Measurements from ENCODE around the gene TMEM247. TPM values are rescaled to one million over a fixed set of nuclear protein-coding genes. Genes with fewer than 3 reads are reported as not detected.

The TMEM247 gene
- total RNA-seq, 1 donor from 2014 or later, result not detected

DNA sequence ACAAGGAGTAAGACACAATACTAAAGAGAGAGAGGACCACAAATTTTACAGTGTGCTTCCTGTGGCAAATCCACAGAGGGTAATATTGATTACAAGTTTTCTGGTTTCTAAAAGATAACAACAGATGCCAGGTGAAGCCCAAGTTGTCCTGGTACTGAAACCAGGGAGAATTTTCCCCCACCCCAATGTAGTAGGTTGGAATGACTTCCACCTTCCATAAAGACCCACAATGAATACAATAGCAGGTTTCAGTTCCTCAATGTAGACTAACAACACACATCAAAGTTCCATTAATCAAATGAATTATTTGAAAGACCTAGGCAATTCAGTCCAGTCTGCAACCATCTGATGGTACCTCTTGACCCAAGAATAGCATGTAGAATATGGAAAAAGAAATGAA is 44.0 kb upstream of the TMEM247 start:
- peak overlapping the region; percentile 66 for H3K27ac Mint-ChIP-seq (ENCODE audit: unreplicated experiment)
- peaks cover 1% of the 10 kb centered on the region for H3K36me3 Mint-ChIP-seq (ENCODE audit: low read depth)
- DNase-seq (ENCODE audit: low spot score), result no peak
- H3K27me3 Mint-ChIP-seq (ENCODE audit: low read depth), result no peaks in the 10 kb centered on the region
- peaks cover 3% of the 10 kb centered on the region for H3K9me3 Mint-ChIP-seq (ENCODE audit: low read depth)
- peaks cover 17% of the 10 kb centered on the region for H3K4me1 Mint-ChIP-seq (ENCODE audit: low read depth)
- TF ChIP-seq, protein P1, sequence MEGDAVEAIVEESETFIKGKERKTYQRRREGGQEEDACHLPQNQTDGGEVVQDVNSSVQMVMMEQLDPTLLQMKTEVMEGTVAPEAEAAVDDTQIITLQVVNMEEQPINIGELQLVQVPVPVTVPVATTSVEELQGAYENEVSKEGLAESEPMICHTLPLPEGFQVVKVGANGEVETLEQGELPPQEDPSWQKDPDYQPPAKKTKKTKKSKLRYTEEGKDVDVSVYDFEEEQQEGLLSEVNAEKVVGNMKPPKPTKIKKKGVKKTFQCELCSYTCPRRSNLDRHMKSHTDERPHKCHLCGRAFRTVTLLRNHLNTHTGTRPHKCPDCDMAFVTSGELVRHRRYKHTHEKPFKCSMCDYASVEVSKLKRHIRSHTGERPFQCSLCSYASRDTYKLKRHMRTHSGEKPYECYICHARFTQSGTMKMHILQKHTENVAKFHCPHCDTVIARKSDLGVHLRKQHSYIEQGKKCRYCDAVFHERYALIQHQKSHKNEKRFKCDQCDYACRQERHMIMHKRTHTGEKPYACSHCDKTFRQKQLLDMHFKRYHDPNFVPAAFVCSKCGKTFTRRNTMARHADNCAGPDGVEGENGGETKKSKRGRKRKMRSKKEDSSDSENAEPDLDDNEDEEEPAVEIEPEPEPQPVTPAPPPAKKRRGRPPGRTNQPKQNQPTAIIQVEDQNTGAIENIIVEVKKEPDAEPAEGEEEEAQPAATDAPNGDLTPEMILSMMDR (IDR thresholded peaks at IDR 0.05), result no peak
- no peak overlapping the region for H3K4me3 Mint-ChIP-seq (ENCODE audit: unreplicated experiment)

DNA sequence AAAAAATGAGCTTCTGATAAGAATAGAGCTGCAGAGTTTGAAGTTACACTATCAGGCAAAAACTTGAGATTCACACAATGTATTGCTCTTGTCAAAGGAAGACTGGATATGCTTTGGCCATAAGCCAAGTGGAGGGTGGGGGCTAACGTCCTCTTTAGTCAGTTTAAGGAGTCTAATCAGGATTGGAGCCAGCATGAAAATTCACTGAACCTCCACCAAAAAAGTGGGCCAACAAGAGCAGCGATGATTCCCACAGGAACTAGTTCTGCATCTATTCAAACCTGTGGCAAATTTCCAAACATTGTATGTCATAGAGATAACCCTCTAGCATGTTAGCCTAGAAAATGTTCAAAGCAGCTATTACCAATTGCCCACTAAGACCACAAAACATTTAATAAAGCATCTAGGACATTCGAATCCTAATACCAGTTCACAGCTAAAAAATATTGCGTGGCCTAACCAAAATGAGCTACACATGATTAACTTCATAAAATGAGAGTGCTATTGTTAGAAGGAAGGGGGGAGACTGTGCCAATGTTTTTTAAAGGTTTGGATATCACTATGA is 43.5 kb upstream of the TMEM247 start:
- Mint-ChIP-seq H3K4me3 (ENCODE audit: unreplicated experiment) (no peak overlapping the region), H3K27ac (ENCODE audit: unreplicated experiment) (no peak overlapping the region), H3K27me3 (ENCODE audit: low read depth) (no peaks in the 10 kb centered on the region), H3K4me1 (ENCODE audit: low read depth) (peaks cover 17% of the 10 kb centered on the region), H3K9me3 (ENCODE audit: low read depth) (peaks cover 3% of the 10 kb centered on the region), H3K36me3 (ENCODE audit: low read depth) (peaks cover 1% of the 10 kb centered on the region)
- TF ChIP-seq, protein P1 (IDR thresholded peaks at IDR 0.05), result no peak
- no peak for DNase-seq (ENCODE audit: low spot score)

DNA sequence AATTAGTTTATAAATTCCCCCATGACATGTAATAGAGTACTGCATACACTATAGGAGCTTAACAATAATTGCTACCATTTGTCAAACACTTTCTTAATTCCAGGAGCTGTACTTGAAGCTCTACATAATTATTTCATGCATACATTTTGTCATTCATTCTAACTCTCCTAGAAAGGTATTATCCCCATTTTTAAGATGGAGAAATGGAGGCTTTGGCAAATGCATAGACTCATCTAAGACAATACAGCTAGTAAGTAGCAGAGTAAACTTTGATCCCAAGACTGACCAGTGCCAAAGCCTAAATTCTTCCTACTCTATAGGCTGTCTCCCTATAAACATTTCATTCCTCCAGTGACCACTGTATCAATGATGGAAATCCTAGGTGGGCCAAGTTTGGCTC is 42.6 kb upstream of the TMEM247 start:
- Mint-ChIP-seq H3K36me3 (ENCODE audit: low read depth) (peaks cover 1% of the 10 kb centered on the region), H3K4me1 (ENCODE audit: low read depth) (peaks cover 17% of the 10 kb centered on the region), H3K27me3 (ENCODE audit: low read depth) (no peaks in the 10 kb centered on the region), H3K4me3 (ENCODE audit: unreplicated experiment) (no peak overlapping the region), H3K9me3 (ENCODE audit: low read depth) (peaks cover 3% of the 10 kb centered on the region), H3K27ac (ENCODE audit: unreplicated experiment) (no peak overlapping the region)
- TF ChIP-seq, protein P1 (IDR thresholded peaks at IDR 0.05), result no peak
- no peak for DNase-seq (ENCODE audit: low spot score)

DNA sequence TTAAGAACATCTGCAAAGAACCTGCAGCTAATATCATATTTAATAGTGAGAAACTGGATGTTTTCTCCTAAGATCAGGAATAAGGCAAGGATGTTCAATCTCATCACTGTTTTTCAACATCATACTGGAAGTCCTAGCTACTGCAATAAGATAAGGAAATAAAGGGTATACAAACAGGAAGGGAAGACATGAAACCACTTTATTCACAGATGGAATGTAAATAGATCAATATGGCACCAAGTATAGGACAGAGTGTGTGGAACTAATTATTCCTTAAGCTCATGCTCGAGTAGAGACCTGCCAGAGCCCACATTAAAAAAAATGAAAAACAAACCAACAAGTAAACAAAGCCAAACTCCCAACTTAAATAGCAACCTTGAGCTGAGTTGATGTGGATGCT is 41.3 kb upstream of the TMEM247 start:
- TF ChIP-seq, protein P1 (IDR thresholded peaks at IDR 0.05), result no peak
- Mint-ChIP-seq H3K4me3 (ENCODE audit: unreplicated experiment) (no peak overlapping the region), H3K4me1 (ENCODE audit: low read depth) (peaks cover 17% of the 10 kb centered on the region), H3K9me3 (ENCODE audit: low read depth) (peaks cover 3% of the 10 kb centered on the region), H3K36me3 (ENCODE audit: low read depth) (peaks cover 1% of the 10 kb centered on the region), H3K27me3 (ENCODE audit: low read depth) (no peaks in the 10 kb centered on the region), H3K27ac (ENCODE audit: unreplicated experiment) (no peak overlapping the region)
- DNase-seq (ENCODE audit: low spot score), result no peak

DNA sequence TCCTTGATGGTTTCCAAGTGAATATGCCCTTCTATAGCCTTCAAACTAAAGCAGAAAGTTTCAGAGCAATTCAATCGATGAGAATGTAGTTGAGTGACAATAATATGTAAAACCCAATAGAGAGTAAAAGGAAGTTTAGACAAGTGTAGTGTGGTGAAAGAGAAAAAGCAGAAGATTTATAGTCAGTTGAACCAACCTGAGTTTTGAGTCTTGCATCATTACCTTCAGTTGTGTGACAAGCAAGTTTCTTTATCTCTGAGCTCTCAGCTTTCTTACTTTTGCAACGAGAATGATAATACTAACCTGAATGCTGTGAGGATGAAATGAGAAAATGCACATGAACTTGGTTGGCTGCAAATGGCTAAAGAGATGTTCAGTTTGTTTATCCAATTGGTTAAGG is 40.6 kb upstream of the TMEM247 start:
- no peak for DNase-seq (ENCODE audit: low spot score)
- peaks cover 3% of the 10 kb centered on the region for H3K9me3 Mint-ChIP-seq (ENCODE audit: low read depth)
- H3K27ac Mint-ChIP-seq (ENCODE audit: unreplicated experiment), result no peak overlapping the region
- TF ChIP-seq, protein P1 (IDR thresholded peaks at IDR 0.05), result no peak
- H3K4me1 Mint-ChIP-seq (ENCODE audit: low read depth), result peaks cover 17% of the 10 kb centered on the region
- H3K36me3 Mint-ChIP-seq (ENCODE audit: low read depth), result peaks cover 1% of the 10 kb centered on the region
- H3K27me3 Mint-ChIP-seq (ENCODE audit: low read depth), result no peaks in the 10 kb centered on the region
- H3K4me3 Mint-ChIP-seq (ENCODE audit: unreplicated experiment), result no peak overlapping the region

Data from chondrocyte (in vitro differentiated cells).